Spleen (tissue), 7 donors: ENCODE data around the gene SLC9A3.

Source experiments
- CTCF ChIP-seq, 11 experiments: fragments of 200-600 bp in 7 of 11; fragments of 450-650 bp in 4 of 11; sonication (generic) in 4 of 11; IDR thresholded peaks in 8 of 11; conservative IDR thresholded peaks in 3 of 11; 1 replicate in 7 of 11; 2 replicates in 4 of 11; pipeline versions ENCODE4 v1.4.0 to v1.8.0; 2016 to 2021; ENCODE audit warnings: antibody characterized with exemption in 11 of 11, inconsistent platforms in 4 of 11, mild to moderate bottlenecking in 1 of 11
- POLR2A ChIP-seq, 3 donors: fragments of 450-650 bp; IDR thresholded peaks; one replicate each; pipeline ENCODE4 v1.5.1; 2017; ENCODE audit warnings: antibody characterized with exemption in 3 of 3, mild to moderate bottlenecking in 1 of 3
- POLR2AphosphoS5 ChIP-seq, 3 donors: sonication (generic); formaldehyde crosslinking; IDR thresholded peaks; one replicate each; pipeline ENCODE4 v1.5.1; 2017; ENCODE audit warnings: antibody characterized with exemption in 3 of 3
- donor health status: DM: no; HTN: no; CAD: no; lungs with moderate emphysema.
- donor health status: DM: no; HTN: no; CAD: no.
- donor health status: DM: no; HTN: no; CAD: no.

- TF ChIP-seq CTCF (IDR thresholded peaks at IDR 0.05 in 8 of 11, conservative IDR thresholded peaks at IDR 0.05 in 3 of 11) = no peak
- TF ChIP-seq POLR2AphosphoS5 (IDR thresholded peaks at IDR 0.05) = no peak
- TF ChIP-seq POLR2A (IDR thresholded peaks at IDR 0.05) = no peak
Measured at GRCh38 chr5:455806-456205, 68.4 kb downstream of the SLC9A3 start.
